Measurements from ENCODE around the gene FBXO45. TPM values are rescaled to one million over a fixed set of nuclear protein-coding genes. Genes with fewer than 3 reads are reported as not detected.
A peak's percentile ranks its signal among the peaks of the same experiment; 100 is the strongest.
"Not testable (repeated sequence)": the region's sequence is repeated elsewhere in the genome, so short reads cannot be mapped to it uniquely, and the experiment has no call there.

The FBXO45 gene
- total RNA-seq, 2 donors from 2014 or later, result 15.9 to 16.4 TPM

GRCh38 chr3:196519718-196520082 is 48.8 kb upstream of the FBXO45 start:
- Histone ChIP-seq H3K9me3 (ENCODE audit: control insufficient read depth, low read length) (peaks cover 62% of the 10 kb centered on the region), H3K9ac (ENCODE audit: extremely low read depth, low read length, poor library complexity, severe bottlenecking) (no peak overlapping the region), H3K36me3 (ENCODE audit: control insufficient read depth, insufficient read depth, low read length) (no peaks in the 10 kb centered on the region), H3K27ac (ENCODE audit: low read depth, low read length) (no peak overlapping the region), H3K27me3 (ENCODE audit: control insufficient read depth, insufficient read depth, low read length, poor library complexity, severe bottlenecking) (no peaks in the 10 kb centered on the region), H3K4me3 (ENCODE audit: low read length) (peak overlapping the region; percentile 19), H3K4me1 (ENCODE audit: control insufficient read depth, insufficient read depth, low read length) (no peaks in the 10 kb centered on the region)
- no peak overlapping the region for H3K4me3 Mint-ChIP-seq
- 60 to 82% methylated on average over 1 to 5 of the region's 5 CpGs for WGBS, 2 experiments (ENCODE audit: insufficient coverage in 1 of 2, insufficient read length in 1 of 2)
- TF ChIP-seq CTCF (conservative IDR thresholded peaks at IDR 0.05), result no peak
- peaks cover 58% of the 10 kb centered on the region for H3K9me3 Mint-ChIP-seq
- peak; percentile 66 for DNase-seq
- H3K27ac Mint-ChIP-seq, result no peak overlapping the region
- peaks cover 2% of the 10 kb centered on the region for H3K27me3 Mint-ChIP-seq (ENCODE audit: insufficient read depth)
- H3K36me3 Mint-ChIP-seq (ENCODE audit: low read depth), result peaks cover 4% of the 10 kb centered on the region
- H3K4me1 Mint-ChIP-seq, result no peaks in the 10 kb centered on the region

- H3K36me3 ChIP-seq (ENCODE audit: control insufficient read depth, insufficient read depth, low read length); H3K27ac ChIP-seq (ENCODE audit: low read depth, low read length); H3K27me3 ChIP-seq (ENCODE audit: control insufficient read depth, insufficient read depth, low read length, poor library complexity, severe bottlenecking); H3K36me3 Mint-ChIP-seq (ENCODE audit: low read depth); H3K4me3 ChIP-seq (ENCODE audit: low read length); DNase-seq; H3K9ac ChIP-seq (ENCODE audit: extremely low read depth, low read length, poor library complexity, severe bottlenecking); H3K4me1 ChIP-seq (ENCODE audit: control insufficient read depth, insufficient read depth, low read length); H3K27me3 Mint-ChIP-seq (ENCODE audit: insufficient read depth); H3K4me3 Mint-ChIP-seq; H3K27ac Mint-ChIP-seq; H3K4me1 Mint-ChIP-seq: not testable (repeated sequence)
- peaks cover 52% of the 10 kb centered on the region for H3K9me3 Mint-ChIP-seq
- H3K9me3 ChIP-seq (ENCODE audit: control insufficient read depth, low read length), result peaks cover 54% of the 10 kb centered on the region
- 82 to 84% methylated on average over 11 to 12 of the region's 12 CpGs for WGBS, 2 experiments (ENCODE audit: insufficient coverage in 1 of 2, insufficient read length in 1 of 2)
Observed at GRCh38 chr3:196521291-196521690, 47.2 kb upstream of the FBXO45 start.

- no peak for TF ChIP-seq CTCF (conservative IDR thresholded peaks at IDR 0.05)
- peaks cover 2% of the 10 kb centered on the region for H3K36me3 Mint-ChIP-seq (ENCODE audit: low read depth)
- H3K4me3 Mint-ChIP-seq, result no peak overlapping the region
- H3K4me1 Mint-ChIP-seq, result no peaks in the 10 kb centered on the region
- H3K27me3 Mint-ChIP-seq (ENCODE audit: insufficient read depth), result peaks cover 7% of the 10 kb centered on the region
- no peak for DNase-seq
- Histone ChIP-seq H3K9me3 (ENCODE audit: control insufficient read depth, low read length) (peaks cover 32% of the 10 kb centered on the region), H3K4me1 (ENCODE audit: control insufficient read depth, insufficient read depth, low read length) (no peaks in the 10 kb centered on the region), H3K9ac (ENCODE audit: extremely low read depth, low read length, poor library complexity, severe bottlenecking) (no peak overlapping the region), H3K4me3 (ENCODE audit: low read length) (no peak overlapping the region), H3K27me3 (ENCODE audit: control insufficient read depth, insufficient read depth, low read length, poor library complexity, severe bottlenecking) (no peaks in the 10 kb centered on the region), H3K27ac (ENCODE audit: low read depth, low read length) (no peak overlapping the region), H3K36me3 (ENCODE audit: control insufficient read depth, insufficient read depth, low read length) (no peaks in the 10 kb centered on the region)
- H3K9me3 Mint-ChIP-seq, result peaks cover 33% of the 10 kb centered on the region
- 91 to 92% methylated on average over 2 to 4 of the region's 4 CpGs for WGBS, 2 experiments (ENCODE audit: insufficient coverage in 1 of 2, insufficient read length in 1 of 2)
- H3K27ac Mint-ChIP-seq, result no peak overlapping the region
Observed at GRCh38 chr3:196523841-196524240, 44.6 kb upstream of the FBXO45 start.

GRCh38 chr3:196524527-196524926 is 43.9 kb upstream of the FBXO45 start:
- Histone ChIP-seq H3K36me3 (ENCODE audit: control insufficient read depth, insufficient read depth, low read length) (no peaks in the 10 kb centered on the region), H3K9me3 (ENCODE audit: control insufficient read depth, low read length) (peaks cover 25% of the 10 kb centered on the region), H3K27me3 (ENCODE audit: control insufficient read depth, insufficient read depth, low read length, poor library complexity, severe bottlenecking) (no peaks in the 10 kb centered on the region), H3K27ac (ENCODE audit: low read depth, low read length) (no peak overlapping the region), H3K9ac (ENCODE audit: extremely low read depth, low read length, poor library complexity, severe bottlenecking) (no peak overlapping the region), H3K4me3 (ENCODE audit: low read length) (no peak overlapping the region), H3K4me1 (ENCODE audit: control insufficient read depth, insufficient read depth, low read length) (no peaks in the 10 kb centered on the region)
- Mint-ChIP-seq H3K27me3 (ENCODE audit: insufficient read depth) (peaks cover 5% of the 10 kb centered on the region), H3K27ac (no peak overlapping the region), H3K9me3 (peaks cover 30% of the 10 kb centered on the region), H3K4me3 (no peak overlapping the region), H3K36me3 (ENCODE audit: low read depth) (no peaks in the 10 kb centered on the region), H3K4me1 (no peaks in the 10 kb centered on the region)
- TF ChIP-seq CTCF (conservative IDR thresholded peaks at IDR 0.05), result peak; percentile 58
- WGBS, 2 experiments (ENCODE audit: insufficient coverage in 1 of 2, insufficient read length in 1 of 2), result 63 to 77% methylated on average over 3 to 5 of the region's 5 CpGs
- no peak for DNase-seq
